Body of pancreas (tissue), 4 donors: Measurements from ENCODE around the gene GPR179.

Source experiments
- CTCF ChIP-seq, 7 experiments: fragments of 450-650 bp in 4 of 7; fragments of 200-600 bp in 3 of 7; sonication (generic) in 3 of 7; IDR thresholded peaks; one replicate each; pipeline ENCODE4 v1.5.1; 2016 to 2019; ENCODE audit warnings: antibody characterized with exemption in 7 of 7
- POLR2A ChIP-seq, 3 donors: fragments of 450-650 bp; IDR thresholded peaks; one replicate each; pipeline ENCODE4 v1.6.1; 2016; ENCODE audit warnings: antibody characterized with exemption in 3 of 3, mild to moderate bottlenecking in 2 of 3

- TF ChIP-seq POLR2A (IDR thresholded peaks at IDR 0.05): no peak
- TF ChIP-seq CTCF (IDR thresholded peaks at IDR 0.05): no peak
Observed at GRCh38 chr17:38322897-38323296, 20.9 kb downstream of the GPR179 start.
